Superior temporal gyrus (tissue), 1 donor: Measurements from ENCODE around the gene MMP15.
"Not testable (repeated sequence)": the region's sequence is repeated elsewhere in the genome, so short reads cannot be mapped to it uniquely, and the experiment has no call there.

Experiments used
- DNase-seq: peaks from one replicate; pipeline ENCODE4 v3.0.0-alpha.2; 2016; ENCODE audit errors: extremely low spot score

Gene MMP15

GRCh38 chr16:58086381-58087208 lies 61.0 kb downstream of the MMP15 start:
- no peak for DNase-seq

DNA sequence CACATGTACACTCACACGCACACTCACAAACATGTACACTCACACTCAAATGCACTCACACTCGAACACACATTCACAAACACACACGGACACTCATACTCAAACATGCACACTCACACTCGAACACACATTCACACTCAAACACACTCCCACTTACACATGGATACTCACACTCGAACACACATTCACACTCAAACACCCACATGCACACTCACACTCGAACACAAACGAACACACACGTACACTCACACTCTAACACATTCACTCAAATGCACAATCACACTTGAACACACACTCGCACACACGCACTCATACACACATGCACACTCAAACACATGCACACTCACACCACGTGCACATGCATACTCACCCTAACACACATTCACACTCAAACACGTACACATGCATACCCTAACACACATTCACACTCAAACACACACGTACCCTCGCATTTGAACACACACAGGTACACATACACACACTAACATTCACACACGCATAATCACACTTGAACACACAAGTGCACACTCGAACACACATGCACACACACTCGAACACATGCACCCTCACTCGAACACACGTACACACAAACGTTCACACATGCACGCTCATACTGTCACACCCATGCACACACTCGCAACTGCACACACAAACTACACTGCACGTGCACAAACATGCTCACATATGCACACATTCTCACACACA lies 61.8 kb downstream of the MMP15 start:
- no peak for DNase-seq

DNA sequence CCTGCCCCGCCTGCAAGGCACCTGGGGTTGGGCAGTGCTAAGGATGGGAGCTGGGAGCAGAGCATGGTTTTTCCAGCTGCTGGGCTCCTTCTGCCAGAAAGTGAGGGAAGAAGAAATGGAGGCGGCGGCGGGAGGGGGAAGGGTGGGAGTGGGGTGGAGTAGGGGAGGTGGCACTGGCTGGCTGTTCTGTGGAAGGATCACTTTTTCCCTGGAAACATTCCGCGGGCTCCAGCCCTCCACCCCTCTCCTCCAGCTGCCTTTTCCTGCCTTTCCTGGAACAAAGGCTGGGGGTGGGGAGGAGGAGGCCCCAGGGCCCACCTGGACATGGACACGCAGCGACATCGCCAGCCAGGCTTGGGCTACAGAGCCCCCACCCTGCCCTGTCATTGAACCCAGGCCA lies 62.5 kb downstream of the MMP15 start:
- no peak for DNase-seq

DNA sequence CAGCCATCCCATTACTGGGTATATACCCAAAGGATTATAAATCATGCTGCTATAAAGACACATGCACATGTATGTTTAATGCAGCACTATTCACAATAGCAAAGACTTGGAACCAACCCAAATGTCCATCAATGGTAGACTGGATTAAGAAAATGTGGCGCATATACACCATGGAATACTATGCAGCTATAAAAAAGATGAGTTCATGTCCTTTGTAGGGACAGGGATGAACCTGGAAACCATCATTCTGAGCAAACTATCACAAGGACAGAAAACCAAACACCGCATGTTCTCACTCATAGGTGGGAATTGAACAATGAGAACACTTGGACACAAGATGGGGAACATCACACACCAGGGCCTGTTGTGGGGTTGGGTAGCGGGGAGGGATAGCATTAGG lies 64.8 kb downstream of the MMP15 start:
- not testable (repeated sequence) for DNase-seq

DNA sequence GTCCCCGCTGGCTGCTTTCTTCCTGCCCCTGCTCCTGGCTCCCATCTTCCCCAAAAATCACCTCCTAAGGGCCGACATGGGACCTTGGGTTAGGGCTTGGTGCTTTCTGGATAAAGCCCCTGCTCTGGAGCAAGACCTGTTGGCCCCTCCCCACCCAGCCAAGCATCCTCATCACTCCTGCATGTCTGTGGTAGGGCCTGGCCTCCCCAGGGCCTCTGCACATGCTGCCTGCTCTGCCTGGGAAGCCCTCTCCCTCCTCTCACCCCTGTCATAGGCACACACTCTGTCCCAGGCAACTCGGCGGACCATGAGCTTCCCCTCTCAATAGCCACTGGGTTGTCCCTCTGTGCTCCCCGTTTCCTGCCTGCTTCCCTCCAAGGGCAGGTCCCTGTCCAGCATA lies 68.5 kb downstream of the MMP15 start:
- no peak for DNase-seq

- no peak for DNase-seq
These were observed 69.4 kb downstream of the MMP15 start for GRCh38 chr16:58094791-58095574.

DNA sequence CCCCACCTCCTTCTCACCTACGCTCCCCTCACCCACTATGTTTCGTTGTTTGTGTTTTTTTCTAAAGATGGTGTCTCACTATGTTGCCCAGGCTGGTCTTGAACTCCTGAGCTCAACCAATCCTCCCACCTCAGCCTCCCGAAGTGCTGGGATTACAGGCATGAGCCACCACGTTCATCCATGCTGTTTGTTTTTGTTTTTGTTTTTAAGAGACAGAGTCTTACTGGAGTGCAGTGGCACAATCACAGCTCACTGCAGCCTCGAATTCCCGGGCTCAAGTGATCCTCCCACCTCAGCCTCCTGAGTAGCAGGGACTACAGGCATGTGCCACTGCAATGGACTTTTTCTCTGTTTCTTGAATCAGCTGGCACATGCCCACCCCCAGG lies 70.0 kb downstream of the MMP15 start:
- DNase-seq = not testable (repeated sequence)

- no peak for DNase-seq
These were observed 70.7 kb downstream of the MMP15 start for GRCh38 chr16:58096249-58096648.
